ENCODE measurements around the gene PRSS21.

PRSS21 gene

GRCh38 chr16:2846511-2847310 lies 29.7 kb downstream of the PRSS21 start:
- DNase-seq, result peak; percentile 70

DNA sequence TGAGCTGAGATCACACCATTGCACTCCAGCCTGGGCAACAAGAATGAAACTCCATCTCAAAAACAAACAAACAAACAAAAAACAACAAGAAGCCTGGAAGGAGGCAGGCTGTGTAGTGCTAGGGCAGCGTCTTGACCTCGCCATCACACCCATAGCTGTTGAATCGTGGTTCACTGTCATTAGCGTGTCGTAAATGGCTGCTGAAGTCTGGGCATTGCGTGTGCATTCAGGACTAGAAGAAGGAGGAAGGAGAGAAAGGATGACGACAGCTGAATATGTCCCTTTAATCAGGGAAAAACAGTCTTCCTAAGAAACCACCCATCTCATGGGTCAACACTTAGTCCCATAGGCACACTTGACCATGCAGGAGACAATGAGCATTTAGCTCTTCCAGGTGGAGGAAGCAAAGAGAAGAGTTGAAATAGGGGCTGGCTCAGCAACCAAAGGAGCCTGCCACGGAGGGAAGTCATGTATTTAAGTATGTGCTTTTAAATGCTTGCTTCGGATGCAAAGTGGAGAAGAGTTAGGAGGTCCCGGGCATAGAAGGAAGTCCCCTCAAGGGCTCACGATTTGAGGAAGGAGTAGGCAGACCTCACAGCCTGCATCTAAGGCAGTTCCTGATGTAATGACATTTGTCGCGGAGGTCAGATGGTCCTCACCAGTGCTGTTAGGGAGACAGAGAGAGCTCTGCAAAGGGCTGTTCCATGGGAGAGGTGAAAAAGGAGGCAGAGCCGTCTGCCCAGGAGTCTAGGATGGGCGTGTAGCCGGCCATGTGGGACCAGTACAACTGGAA lies 32.1 kb downstream of the PRSS21 start:
- DNase-seq, result no peak

DNA sequence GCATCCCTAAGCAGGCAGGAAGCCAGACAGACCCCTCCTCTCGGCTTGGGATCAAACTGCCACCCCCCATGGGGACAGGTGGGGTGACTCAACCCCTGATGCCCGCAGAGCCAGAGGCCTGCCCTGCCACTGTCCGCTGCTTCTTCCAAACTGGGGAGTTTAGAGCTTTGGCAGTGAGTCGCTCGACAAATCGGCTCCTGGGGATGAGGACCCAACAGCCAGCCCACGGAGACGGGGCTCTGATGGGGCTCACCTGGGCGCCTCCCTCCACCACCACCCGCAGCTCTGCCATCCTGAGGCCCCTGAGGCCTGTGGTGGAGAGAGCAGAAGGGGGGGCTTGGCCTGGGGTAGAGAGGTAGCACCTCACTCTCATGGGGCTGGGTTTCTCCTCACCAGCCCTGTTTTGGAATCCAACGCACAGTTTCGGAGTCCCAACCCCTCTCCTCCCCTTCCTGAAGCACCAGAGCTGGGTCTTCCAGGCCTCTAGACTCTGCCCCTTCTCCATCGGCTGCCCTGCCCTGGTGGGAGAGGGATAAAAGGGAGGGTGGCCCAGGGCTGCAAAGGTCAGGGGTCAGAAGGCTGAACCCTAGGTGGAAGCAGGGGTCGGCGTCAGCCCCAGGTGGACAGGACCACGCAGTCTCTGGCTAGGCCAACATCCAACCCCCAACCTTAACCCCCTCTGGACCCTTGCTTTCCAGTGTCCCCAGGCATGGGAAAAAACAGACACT lies 35.1 kb downstream of the PRSS21 start:
- no peak for DNase-seq

GRCh38 chr16:2852731-2853507 lies 35.9 kb downstream of the PRSS21 start:
- no peak for DNase-seq

DNA sequence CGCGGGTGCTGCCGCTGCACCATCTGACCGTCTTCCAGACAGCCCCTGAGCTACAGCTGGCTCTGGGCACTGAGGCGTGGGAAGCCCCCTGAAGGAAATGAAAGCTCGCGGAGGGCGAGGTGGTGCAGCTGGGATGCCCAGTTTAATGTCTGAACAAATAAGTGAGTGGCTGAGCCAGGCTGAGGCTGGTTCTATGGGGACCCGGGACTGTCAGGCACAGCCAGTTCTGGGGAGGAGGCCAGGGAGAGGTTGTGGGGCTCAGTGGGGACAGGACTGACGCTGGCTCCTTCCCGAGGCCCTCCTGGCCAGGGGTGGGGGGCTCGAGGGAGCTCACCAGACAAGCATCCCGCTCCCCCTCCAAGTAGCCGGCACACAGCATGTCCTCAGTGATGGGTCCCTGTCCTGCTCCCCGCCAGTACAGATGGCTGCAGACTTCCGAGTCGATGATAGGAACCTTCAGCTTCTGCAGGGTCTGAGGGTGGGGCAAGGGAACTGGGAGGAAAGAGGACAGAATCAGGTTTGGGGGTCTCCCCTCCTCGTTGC lies 36.6 kb downstream of the PRSS21 start:
- no peak for DNase-seq

- DNase-seq, result no peak
Measured at GRCh38 chr16:2854700-2855309, 37.8 kb downstream of the PRSS21 start.

- no peak for DNase-seq
Measured at GRCh38 chr16:2855536-2855935, 38.5 kb downstream of the PRSS21 start.

DNA sequence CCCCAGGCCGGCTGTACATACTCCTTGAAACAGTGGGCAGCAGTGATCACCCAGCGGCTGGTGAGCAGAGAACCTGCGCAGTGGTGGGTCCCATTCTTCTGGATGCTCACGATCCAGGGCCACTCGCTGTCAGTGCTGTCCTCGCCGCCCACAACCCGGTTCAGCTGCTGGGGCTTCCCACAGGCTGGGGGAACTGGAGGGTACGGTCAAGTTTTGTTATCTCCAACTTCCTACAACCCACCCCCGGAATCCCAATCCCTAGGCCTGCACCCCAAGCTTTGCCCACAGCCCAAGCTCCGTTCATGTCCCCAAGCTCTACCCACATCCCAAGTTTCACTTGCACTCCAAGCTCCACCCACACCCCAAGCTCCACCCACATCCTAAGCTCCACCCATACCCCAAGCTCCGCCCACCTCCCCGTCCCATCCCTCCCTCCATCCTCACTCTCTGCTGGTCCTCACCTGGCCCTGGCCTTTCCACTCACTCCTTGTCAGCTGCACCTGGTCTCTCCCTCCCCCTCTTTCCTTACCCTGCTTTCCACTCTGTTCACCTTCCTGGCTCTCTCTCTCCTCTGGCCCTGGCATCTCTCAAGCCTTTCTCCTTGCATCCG lies 39.1 kb downstream of the PRSS21 start:
- no peak for DNase-seq

GRCh38 chr16:2856686-2857450 lies 39.8 kb downstream of the PRSS21 start:
- no peak for DNase-seq

DNA sequence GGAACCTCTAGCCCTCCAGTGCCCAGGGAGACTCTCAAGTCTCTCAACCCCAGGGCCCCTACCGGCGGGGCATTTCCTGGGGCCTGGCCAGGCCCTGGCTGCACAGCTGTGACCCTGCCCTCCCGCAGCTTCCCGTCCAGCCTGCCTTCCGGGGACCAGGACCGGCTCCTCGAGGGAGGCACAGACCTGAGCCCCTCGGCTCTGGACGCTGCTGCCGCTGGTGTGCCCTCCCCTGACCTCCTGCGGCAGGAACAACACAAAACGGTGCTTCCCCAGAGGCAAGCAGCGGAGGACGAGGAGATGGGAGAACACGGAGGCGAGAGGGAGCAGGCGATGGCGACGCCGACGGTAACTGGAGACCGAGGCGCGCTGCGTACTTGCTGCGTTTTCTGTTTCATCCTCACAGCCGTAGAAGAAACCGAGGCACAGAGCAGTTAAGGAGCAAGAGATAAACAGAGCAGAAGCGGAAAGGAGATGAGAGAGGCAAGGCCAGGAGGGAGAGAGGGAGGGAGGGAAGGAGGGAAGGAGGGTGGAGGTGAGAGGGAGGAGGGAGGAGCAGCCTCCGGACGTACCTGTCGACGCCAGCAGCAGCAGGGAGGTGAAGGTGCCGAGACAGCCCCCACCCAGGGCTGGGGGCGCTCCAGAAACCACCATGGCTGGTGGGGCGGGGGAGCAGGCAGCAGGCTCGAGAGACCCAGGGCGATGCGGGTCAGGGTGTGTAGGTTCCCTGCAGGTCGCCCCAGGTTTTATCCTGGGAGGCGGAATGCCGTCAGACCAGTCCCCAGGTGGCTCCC lies 40.6 kb downstream of the PRSS21 start, which contains the start of gene PRSS22:
Gene PRSS22 (minus strand): TSS at position 720 of the 794 bp plus-strand sequence. CDS start 66 bp downstream, at position 654.
- no peak for DNase-seq

DNA sequence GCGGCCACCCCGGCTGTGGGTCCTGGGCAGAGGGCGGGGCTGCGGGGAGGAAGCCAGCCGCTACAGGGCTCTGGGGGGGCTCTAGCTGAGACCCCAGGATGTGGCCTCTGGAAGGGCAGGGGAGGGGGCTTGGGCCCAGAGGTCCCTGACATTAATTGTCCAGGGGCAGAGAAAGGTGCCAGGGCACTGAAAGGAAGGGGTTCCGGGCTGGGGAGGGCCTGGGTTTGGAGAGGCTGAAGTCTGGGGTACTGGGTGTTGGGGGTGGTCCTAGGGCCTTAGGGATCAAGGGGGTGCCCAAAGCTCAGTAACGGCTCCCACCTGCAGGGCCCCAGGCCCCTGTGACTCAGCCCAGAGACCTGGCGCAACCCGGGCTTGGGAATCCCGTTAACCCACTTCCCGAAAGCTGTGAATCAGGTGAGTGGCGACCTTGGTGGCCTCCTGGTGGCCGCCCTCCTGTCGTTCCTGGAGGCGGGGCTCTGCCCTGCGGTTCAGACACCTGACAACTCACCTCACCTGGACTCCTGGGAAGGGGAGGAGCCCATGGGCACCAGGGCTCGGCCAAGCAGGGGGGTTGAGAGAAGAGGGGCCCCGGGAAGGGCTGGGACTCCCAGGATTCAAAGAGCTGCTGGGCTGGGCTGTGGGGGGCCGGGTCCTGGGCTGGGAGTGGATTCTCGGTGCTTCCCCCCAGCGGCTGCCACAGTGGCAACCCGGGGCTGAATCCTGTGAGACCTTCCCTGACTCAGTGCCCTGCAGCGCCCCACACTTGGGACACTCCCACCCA lies 41.4 kb downstream of the PRSS21 start:
- DNase-seq, result no peak

- DNase-seq, result no peak
Measured at GRCh38 chr16:2859686-2860265, 42.7 kb downstream of the PRSS21 start.

DNA sequence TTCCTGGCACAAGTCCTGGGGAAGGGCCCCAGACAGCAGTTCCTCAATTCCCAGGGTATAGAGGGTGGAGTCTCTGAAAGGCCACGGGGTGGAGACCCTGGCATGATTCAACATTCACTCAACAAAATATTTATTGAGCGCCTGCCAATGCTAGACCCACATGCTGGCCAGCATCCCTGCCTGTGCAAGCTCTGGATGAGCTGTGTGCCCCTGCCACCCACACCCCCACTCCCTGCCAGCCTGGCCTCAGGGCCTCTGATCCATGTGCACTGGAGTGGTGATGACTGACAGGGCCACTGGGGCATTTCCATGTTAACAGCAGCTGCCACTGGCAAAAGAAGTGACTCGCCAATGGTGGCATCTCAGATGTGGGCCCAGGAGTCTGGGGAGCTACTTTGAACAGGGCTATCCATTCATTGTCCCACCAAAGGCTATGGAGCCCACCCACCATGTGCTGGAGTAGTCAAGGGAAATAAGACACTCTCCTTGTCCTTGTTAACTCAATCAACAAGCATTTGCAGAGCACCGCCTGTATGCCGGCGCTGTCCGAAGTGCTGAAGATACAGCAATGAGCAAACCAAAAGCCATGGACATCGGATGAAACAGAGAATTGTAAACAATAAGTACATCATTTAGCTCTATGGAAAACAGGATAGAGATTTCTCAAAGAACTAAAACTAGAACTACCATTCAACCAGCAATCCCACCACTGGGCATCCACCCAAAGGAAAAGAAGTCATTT lies 44.0 kb downstream of the PRSS21 start:
- no peak for DNase-seq

DNA sequence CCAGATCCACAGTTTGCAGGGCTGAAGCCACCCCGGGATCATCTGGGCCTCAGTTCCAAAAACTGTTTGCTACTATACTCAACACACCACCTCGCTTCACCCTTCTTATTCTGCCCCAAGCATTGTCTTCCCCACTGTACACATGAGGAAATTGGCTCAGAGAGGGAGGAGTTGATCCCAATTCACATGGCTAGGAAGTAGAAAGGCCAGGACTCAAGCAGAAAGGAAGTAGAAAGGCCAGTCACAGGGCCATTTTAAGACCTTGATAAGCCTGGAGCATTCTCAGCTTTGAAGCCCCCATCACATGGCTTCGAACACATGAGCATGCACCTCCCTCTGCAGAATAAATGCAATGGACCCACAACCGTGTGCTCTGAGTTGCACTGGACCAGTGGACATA lies 48.6 kb downstream of the PRSS21 start:
- no peak for DNase-seq

GRCh38 chr16:2866431-2866830 lies 49.4 kb downstream of the PRSS21 start:
- DNase-seq, result no peak

DNA sequence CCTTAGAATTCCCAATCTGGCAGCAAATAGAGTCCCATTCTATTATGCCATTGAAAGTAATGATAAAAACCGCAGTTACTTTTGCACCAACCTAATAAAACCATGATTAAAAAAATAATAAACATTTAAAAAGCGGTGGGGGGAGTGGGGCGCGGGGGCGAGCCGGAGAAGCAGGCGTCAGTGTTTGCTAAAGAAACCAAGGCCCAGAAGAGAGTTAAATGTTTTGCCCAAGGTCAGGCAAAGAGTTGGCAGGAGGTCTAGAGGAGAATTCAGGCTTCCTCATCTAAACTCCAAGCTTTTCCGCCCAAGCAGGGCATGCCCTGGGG lies 50.6 kb downstream of the PRSS21 start:
- DNase-seq, result no peak

- DNase-seq, result peak; percentile 94
Measured at GRCh38 chr16:2867987-2868789, 51.2 kb downstream of the PRSS21 start.

All from NK-92 treated with Interleukin-12 subunit alpha and Interleukin-12 subunit beta, amount 100 ng/mL, for 24 hours (cell line).